Smooth muscle cell (in vitro differentiated cells): ENCODE data around the gene PDIK1L. TPM values are rescaled to one million over a fixed set of nuclear protein-coding genes. Genes with fewer than 3 reads are reported as not detected.

Source experiments
- DNase-seq: peaks from one replicate; lab custom pipeline; 2025; ENCODE audit not compliant: unreplicated experiment; lab: John Stamatoyannopoulos, UW
- H2AFZ ChIP-seq: fragments of 200-600 bp; sonication (generic); 2 replicates; pipeline ENCODE4 v1.6.0; 2016; ENCODE audit warnings: antibody characterized with exemption, low read depth, mild to moderate bottlenecking
- H3F3A ChIP-seq: fragments of 200-600 bp; sonication (generic); 2 replicates; pipeline ENCODE4 v1.6.0; 2017; ENCODE audit warnings: antibody characterized with exemption, low read depth
- H3K27ac ChIP-seq: fragments of 200-600 bp; sonication (generic); 2 replicates; pipeline ENCODE4 v1.5.1; 2016; ENCODE audit warnings: low read depth, mild to moderate bottlenecking
- H3K27me3 ChIP-seq: fragments of 200-600 bp; sonication (generic); 2 replicates; pipeline ENCODE4 v1.6.1; 2016; ENCODE audit warnings: low read depth, mild to moderate bottlenecking
- H3K36me3 ChIP-seq: fragments of 200-600 bp; sonication (generic); 2 replicates; pipeline ENCODE4 v1.5.1; 2016; ENCODE audit warnings: low read depth
- H3K4me1 ChIP-seq: fragments of 200-600 bp; sonication (generic); 2 replicates; pipeline ENCODE4 v1.5.1; 2016; ENCODE audit warnings: low read depth
- H3K4me2 ChIP-seq: fragments of 200-600 bp; sonication (generic); 2 replicates; pipeline ENCODE4 v1.6.0; 2016; ENCODE audit warnings: mild to moderate bottlenecking
- H3K4me3 ChIP-seq: fragments of 200-600 bp; sonication (generic); 2 replicates; pipeline ENCODE4 v1.5.1; 2016; ENCODE audit warnings: mild to moderate bottlenecking
- H3K79me2 ChIP-seq: fragments of 200-600 bp; sonication (generic); 2 replicates; pipeline ENCODE4 v1.6.0; 2016; ENCODE audit warnings: low read depth, mild to moderate bottlenecking
- H3K9ac ChIP-seq: fragments of 200-600 bp; sonication (generic); 2 replicates; pipeline ENCODE4 v1.6.0; 2016; ENCODE audit warnings: low read depth
- H3K9me3 ChIP-seq: fragments of 200-600 bp; sonication (generic); replicated peaks from 2 replicates; pipeline ENCODE4 v1.5.1; 2016; ENCODE audit warnings: low read depth
- H4K20me1 ChIP-seq: fragments of 200-600 bp; sonication (generic); 2 replicates; pipeline ENCODE4 v1.6.0; 2016; ENCODE audit warnings: low read depth
- WGBS: methylation state at CpG from one replicate; pipeline ENCODE4 v1.1.7; 2016; ENCODE audit warnings: low lambda C conversion rate; 5-methylcytosine and 5-hydroxymethylcytosine counted together
- polyA plus RNA-seq: library from polyadenylated mRNA; unstranded; fragments of >200 nt; fragmentation: Nextera tagmentation; extraction: Ambion mirVana; gene quantifications from 2 replicates; pipeline ENCODE4 v1.2.1, GENCODE V29; 2016
- total RNA-seq: library from RNA; depleted of rRNA; stranded (reverse); fragments of >200 nt; gene quantifications from 2 replicates; pipeline ENCODE4 v1.2.3, GENCODE V29; 2014
- TF ChIP-seq, protein P1 (sequence below): fragments of 200-600 bp; sonication (generic); IDR thresholded peaks from 2 replicates; pipeline ENCODE4 v1.5.1; 2017; ENCODE audit warnings: borderline replicate concordance, mild to moderate bottlenecking, antibody characterized with exemption; ENCODE audit not compliant: insufficient read depth, poor library complexity, severe bottlenecking

Gene PDIK1L
- total and polyA plus RNA-seq, 2 experiments from 2014 or later: 1.9 to 3.7 TPM

GRCh38 chr1:26153966-26154532, 42.4 kb downstream of the PDIK1L start:
- no peaks in the 10 kb centered on the region for H3F3A ChIP-seq
- no peak for DNase-seq

GRCh38 chr1:26154750-26155149, 43.1 kb downstream of the PDIK1L start:
- Histone ChIP-seq H3K27ac (no peak overlapping the region), H3K9me3 (no peaks in the 10 kb centered on the region), H3K4me1 (peaks cover 21% of the 10 kb centered on the region), H2AFZ (no peak overlapping the region), H3K4me2 (no peak overlapping the region), H3K79me2 (no peaks in the 10 kb centered on the region), H3K36me3 (no peaks in the 10 kb centered on the region), H3K4me3 (no peak overlapping the region), H3F3A (no peaks in the 10 kb centered on the region), H3K9ac (no peak overlapping the region), H4K20me1 (no peaks in the 10 kb centered on the region), H3K27me3 (peaks cover 15% of the 10 kb centered on the region)
- TF ChIP-seq, protein P1, sequence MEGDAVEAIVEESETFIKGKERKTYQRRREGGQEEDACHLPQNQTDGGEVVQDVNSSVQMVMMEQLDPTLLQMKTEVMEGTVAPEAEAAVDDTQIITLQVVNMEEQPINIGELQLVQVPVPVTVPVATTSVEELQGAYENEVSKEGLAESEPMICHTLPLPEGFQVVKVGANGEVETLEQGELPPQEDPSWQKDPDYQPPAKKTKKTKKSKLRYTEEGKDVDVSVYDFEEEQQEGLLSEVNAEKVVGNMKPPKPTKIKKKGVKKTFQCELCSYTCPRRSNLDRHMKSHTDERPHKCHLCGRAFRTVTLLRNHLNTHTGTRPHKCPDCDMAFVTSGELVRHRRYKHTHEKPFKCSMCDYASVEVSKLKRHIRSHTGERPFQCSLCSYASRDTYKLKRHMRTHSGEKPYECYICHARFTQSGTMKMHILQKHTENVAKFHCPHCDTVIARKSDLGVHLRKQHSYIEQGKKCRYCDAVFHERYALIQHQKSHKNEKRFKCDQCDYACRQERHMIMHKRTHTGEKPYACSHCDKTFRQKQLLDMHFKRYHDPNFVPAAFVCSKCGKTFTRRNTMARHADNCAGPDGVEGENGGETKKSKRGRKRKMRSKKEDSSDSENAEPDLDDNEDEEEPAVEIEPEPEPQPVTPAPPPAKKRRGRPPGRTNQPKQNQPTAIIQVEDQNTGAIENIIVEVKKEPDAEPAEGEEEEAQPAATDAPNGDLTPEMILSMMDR: no peak
- DNase-seq: no peak
- WGBS: 26% methylated on average over 8 of the region's 9 CpGs

More at GRCh38 chr1:26153966-26154532, 42.4 kb downstream of the PDIK1L start:
- H3K27me3 ChIP-seq: peaks cover 15% of the 10 kb centered on the region
- 63% methylated on average over 5 of the region's 5 CpGs for WGBS
- H3K36me3 ChIP-seq: no peaks in the 10 kb centered on the region
- no peak overlapping the region for H2AFZ ChIP-seq
- H3K9me3 ChIP-seq: no peaks in the 10 kb centered on the region
- H4K20me1 ChIP-seq: no peaks in the 10 kb centered on the region
- no peak overlapping the region for H3K27ac ChIP-seq
- no peaks in the 10 kb centered on the region for H3K79me2 ChIP-seq
- peaks cover 21% of the 10 kb centered on the region for H3K4me1 ChIP-seq
- no peak overlapping the region for H3K4me3 ChIP-seq
- H3K4me2 ChIP-seq: no peak overlapping the region
- TF ChIP-seq, protein P1: no peak
- no peak overlapping the region for H3K9ac ChIP-seq

GRCh38 chr1:26155370-26156284, 44.0 kb downstream of the PDIK1L start:
- Histone ChIP-seq H2AFZ (no peak overlapping the region), H3K4me1 (peaks cover 21% of the 10 kb centered on the region), H3K9me3 (no peaks in the 10 kb centered on the region), H3K4me2 (no peak overlapping the region), H3K79me2 (no peaks in the 10 kb centered on the region), H3K9ac (no peak overlapping the region), H3K27me3 (peaks cover 15% of the 10 kb centered on the region), H4K20me1 (no peaks in the 10 kb centered on the region), H3K27ac (no peak overlapping the region), H3K4me3 (no peak overlapping the region), H3K36me3 (no peaks in the 10 kb centered on the region), H3F3A (no peaks in the 10 kb centered on the region)
- TF ChIP-seq, protein P1: no peak
- WGBS: 57% methylated on average over 21 of the region's 21 CpGs
- DNase-seq: no peak
